NCI-H524 treated with DMSO at 0.1 percent for 48 hours (cell line): ENCODE measurements around the gene OST4.

Experiments used
- DNase-seq: peaks from one replicate; lab custom pipeline; 2025; lab: John Stamatoyannopoulos, UW

Gene OST4

GRCh38 chr2:27053321-27053720 is 18.1 kb downstream of the OST4 start:
- no peak for DNase-seq

- no peak for DNase-seq
Measured at GRCh38 chr2:27051902-27052645, 19.4 kb downstream of the OST4 start.

GRCh38 chr2:27050996-27051901 is 20.2 kb downstream of the OST4 start, which contains the start of gene AGBL5:
TSS of gene AGBL5 (plus strand) at chr2:27051668. CDS start at chr2:27052959, 1,291 bp downstream.
- DNase-seq: peak; percentile 71

GRCh38 chr2:27050281-27050995 is 21.0 kb downstream of the OST4 start:
- peak; percentile 91 for DNase-seq

- DNase-seq: no peak
Measured at GRCh38 chr2:27049422-27050280, 21.8 kb downstream of the OST4 start.

GRCh38 chr2:27042985-27043634 is 28.3 kb downstream of the OST4 start:
- no peak for DNase-seq

GRCh38 chr2:27042159-27042661 is 29.2 kb downstream of the OST4 start:
- no peak for DNase-seq

GRCh38 chr2:27041752-27042151 is 29.7 kb downstream of the OST4 start:
- no peak for DNase-seq

GRCh38 chr2:27040282-27040681 is 31.2 kb downstream of the OST4 start:
- DNase-seq: no peak

- no peak for DNase-seq
Measured at GRCh38 chr2:27039871-27040270, 31.6 kb downstream of the OST4 start.

GRCh38 chr2:27039426-27039825 is 32.0 kb downstream of the OST4 start:
- no peak for DNase-seq

- no peak for DNase-seq
Measured at GRCh38 chr2:27038631-27039339, 32.7 kb downstream of the OST4 start.

- DNase-seq: no peak
Measured at GRCh38 chr2:27038012-27038411, 33.4 kb downstream of the OST4 start.

- DNase-seq: no peak
Measured at GRCh38 chr2:27033253-27033852, 38.1 kb downstream of the OST4 start.

- peak; percentile 29 for DNase-seq
Measured at GRCh38 chr2:27032495-27033252, 38.8 kb downstream of the OST4 start, which contains the start of gene TMEM214. TSS of gene TMEM214 (plus strand) at chr2:27032965. CDS start at chr2:27033016, 51 bp downstream.

- DNase-seq: no peak
Measured at GRCh38 chr2:27029051-27029450, 42.4 kb downstream of the OST4 start.

- no peak for DNase-seq
Measured at GRCh38 chr2:27027211-27027651, 44.2 kb downstream of the OST4 start.
